Stimulated activated CD4-positive, alpha-beta T cell treated with anti-CD3 and anti-CD28 coated beads, Interleukin-15, amount 100 ng/mL, for 48 hours (primary cell): ENCODE measurements around the gene PSD.
A peak's percentile ranks its signal among the peaks of the same experiment; 100 is the strongest.

ENCODE experiments used
- DNase-seq, 2 donors: peaks; one replicate each; pipeline ENCODE4 v3.0.0-alpha.2; 2020; ENCODE audit warnings: low read depth in 2 of 2

Gene PSD

DNA sequence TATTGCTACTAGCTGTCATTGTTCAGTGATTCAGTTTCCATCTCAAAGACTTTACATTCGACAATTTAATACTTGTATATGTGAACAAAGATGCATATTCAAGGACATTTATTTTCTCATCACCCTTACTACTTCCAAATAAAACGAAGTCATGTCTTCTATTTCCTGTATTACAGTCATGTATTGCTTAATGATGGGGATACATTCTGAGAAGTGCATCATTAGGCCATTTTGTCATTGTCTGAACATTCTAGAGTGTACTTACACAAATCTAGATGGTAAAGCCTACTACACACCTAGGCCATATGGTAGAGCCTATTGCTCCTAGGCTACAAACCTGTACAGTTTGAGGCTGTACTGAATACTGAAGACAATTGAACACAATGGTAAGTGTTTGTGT, 26.3 kb upstream of the PSD start:
- no peak for DNase-seq

GRCh38 chr10:102438374-102438773, 19.8 kb upstream of the PSD start:
- no peak for DNase-seq

GRCh38 chr10:102437515-102437914, 18.9 kb upstream of the PSD start:
- no peak for DNase-seq

- DNase-seq = no peak
These were observed 17.7 kb upstream of the PSD start for GRCh38 chr10:102436312-102436711.

DNA sequence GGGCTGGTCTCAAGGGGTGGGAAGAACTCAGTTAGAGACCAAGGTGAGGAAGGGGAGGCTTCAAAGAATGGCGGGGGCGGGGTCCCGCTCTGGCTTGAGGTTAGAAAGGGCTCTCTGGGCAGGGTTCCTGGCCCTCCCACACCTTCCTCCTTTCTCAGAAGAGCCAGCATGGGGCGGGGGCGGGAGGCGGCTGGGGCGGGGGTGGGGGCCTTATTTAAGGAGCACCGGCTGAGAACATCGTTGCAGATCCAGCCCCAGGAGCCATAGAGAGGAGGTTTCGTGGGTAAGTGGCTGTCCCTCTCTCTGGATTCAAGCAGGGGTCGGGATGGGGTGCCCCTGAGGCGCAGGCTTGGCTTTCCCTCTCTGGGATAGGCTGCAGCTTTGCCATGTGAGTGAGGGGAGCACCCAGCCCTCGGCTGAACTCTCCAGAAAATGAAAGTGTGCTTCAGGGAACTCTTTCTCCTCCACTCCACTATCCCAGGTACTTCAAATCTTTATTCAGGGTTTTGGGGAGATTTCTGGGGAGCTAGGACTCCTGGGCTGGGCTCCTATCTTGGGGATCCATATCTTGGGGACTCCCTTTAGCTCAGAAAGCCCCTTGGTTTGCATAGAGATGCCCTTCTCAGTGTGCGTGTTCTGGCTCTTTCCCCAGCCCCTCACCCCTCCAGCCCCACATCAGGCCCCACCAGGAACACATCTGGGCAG, 17.1 kb upstream of the PSD start:
- DNase-seq = no peak

- DNase-seq = no peak
These were observed 16.5 kb upstream of the PSD start for GRCh38 chr10:102435133-102435497.

GRCh38 chr10:102434394-102435132, 16.0 kb upstream of the PSD start:
- DNase-seq = no peak

- DNase-seq = no peak
These were observed 15.0 kb upstream of the PSD start for GRCh38 chr10:102433619-102434046.

DNA sequence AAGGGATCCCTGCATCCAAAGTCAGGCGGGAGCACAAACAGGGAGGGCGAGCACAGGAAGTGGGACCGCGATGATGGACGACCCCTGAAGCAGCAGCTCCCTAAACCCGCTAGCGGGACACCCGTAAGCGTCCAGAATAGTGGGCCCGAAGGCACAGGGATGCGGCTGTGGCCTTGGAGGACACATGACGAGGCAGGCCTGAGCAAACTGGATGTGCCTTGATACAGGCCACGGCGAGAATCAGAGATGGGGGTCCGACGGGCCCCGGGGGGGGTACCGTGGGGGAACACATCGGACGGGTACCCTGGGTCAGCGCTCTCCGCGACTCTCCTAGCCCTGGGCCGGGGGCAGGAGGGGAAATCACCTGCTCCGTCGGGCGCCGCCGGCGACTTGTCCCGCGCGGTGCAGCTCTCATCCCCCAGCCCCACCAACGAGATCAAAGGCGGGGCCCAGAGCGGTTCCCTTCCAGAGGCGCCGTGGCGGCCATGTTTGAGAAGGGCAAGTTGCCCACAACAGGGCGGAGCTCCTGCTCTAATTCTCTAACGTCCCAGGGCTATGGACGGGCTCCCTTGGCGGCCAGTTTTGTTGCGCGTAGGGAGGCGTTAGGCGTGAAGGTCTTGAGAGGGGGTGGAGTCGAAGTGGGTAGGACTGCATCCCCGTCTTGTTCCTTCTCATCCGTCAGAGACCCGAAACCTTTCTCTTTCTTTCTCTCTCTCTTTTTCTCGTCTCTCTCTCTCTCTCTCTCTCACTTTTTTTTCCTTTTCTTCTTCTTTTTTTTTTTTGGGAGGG, 13.8 kb upstream of the PSD start, which contains the start of gene CUEDC2:
CUEDC2 (minus strand) TSS at position 413 of the 789 bp plus-strand sequence. CDS start 7,386 bp downstream, outside the sequence.
- DNase-seq = peak; percentile 93 to 97

GRCh38 chr10:102431452-102432124, 13.0 kb upstream of the PSD start:
- DNase-seq = no peak

- no peak for DNase-seq
These were observed 10.9 kb upstream of the PSD start for GRCh38 chr10:102429468-102429867.

DNA sequence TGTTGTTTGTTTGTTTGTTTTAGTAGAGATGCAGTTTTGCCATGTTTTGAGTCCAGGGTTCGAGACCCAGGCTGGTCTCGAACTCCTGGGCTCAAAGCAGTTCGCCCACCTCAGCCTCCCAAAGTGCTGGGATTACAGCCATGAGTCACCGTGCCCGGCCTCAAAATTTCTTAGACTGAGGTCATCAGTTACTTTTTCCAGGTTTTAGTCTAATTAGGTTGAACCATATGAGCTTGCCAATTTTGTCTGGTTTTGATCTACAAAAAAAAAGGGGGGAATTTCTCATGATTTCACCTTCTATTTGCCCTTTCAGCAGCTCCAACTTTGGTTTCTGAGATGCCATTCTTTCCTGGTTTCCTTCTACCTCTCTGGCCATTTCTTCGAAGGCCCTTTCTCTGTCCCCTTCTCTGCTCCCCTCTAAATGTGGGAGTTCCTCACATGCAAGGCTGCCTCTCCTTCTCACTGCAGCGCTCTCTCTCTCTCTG, 8.3 kb upstream of the PSD start:
- DNase-seq = no peak

DNA sequence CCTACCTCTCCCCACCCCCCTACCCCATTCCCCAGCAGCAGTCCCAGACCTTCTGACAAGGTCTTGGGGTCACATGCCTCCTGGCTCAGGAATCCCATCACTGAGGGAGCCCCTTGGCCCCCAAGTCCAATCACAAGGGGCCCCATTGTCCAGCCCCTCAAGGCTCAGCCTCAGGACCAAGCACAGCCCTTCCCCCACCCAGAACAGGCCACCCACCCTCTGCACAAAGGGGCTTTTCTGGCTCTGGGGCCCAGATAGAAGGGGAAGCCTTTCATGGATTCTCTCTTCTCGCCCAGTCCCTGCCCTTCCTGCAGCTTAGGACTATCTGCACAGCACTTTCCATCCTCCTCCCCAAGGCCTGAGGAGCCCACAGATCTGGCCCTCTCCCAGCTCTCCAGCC, 6.9 kb upstream of the PSD start:
- DNase-seq = no peak

DNA sequence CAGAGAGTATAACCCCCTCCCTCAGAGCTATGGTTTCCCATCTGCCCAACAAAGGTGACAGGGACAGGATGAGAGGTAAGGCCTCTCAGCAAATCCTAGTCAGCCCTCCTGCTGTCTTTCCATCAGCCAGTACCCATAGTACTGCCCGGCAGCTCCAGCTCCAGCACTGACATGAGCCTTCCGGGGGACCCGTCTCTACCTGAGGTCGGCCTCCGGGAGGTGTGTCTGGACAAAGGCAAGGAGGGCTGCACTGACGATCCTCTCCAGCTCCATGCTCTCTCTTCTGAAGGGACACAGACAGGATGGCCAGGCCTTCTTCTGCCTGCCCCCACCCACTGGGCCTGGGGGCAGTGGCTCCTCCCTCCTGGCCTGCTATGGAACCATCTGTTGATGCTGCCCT, 6.3 kb upstream of the PSD start:
- DNase-seq = no peak

- no peak for DNase-seq
These were observed 5.6 kb upstream of the PSD start for GRCh38 chr10:102424145-102424544.

DNA sequence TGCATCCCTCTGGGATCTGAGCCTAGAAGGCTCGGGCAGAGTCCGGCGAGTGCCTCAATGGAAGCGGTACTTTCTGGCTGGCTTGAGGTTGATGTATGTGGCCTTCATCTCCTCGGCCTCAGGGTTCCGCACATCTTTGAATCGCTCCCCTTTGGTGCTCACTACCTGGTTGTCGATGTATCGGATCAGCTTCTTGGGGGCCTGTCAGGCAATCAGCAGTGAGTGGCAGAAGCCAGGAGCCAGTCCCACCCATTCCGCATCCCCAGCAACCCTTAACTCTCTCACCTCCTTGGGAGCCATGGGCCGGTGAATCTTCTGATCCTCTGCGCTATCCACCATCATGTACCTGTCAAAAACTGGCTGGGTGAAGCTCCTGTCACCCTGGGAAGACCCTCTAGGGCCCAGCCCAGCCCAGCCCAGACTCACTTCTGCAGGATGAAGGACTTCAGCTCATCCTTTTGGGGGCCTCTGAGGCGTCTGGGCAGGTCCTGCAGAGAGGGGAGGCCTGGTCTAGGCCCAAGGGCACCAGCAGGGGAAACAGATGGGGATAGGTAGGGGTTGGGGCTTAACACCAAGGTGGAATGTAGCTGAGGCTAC, 4.9 kb upstream of the PSD start:
- no peak for DNase-seq

DNA sequence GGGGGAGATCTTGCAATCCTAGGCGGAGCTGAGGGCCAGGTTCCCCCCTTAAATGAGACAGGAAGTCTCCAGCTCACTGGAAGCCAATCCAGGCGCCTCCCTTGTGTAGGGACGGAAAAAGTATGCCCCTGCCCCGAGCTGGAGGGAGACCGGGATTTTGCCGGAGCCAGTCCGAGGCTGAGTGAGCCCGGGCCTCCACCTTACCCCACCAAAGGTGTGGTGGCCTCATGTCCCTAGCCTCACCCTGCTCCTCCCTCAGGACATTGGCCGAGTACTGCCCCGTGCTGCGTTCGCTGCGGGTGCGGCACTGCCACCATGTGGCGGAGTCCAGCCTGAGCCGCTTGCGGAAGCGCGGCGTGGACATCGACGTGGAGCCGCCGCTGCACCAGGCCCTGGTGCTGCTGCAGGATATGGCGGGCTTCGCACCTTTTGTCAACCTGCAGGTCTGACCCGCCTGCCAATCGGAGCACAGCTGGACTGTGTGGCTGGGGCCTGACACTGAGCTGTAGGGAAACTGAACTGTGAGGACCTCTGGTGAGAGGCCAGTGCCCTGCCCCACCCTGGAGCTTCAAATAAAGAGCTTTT, 4.1 kb upstream of the PSD start:
- peak in 1 of 2 donors; percentile 45 for DNase-seq

DNA sequence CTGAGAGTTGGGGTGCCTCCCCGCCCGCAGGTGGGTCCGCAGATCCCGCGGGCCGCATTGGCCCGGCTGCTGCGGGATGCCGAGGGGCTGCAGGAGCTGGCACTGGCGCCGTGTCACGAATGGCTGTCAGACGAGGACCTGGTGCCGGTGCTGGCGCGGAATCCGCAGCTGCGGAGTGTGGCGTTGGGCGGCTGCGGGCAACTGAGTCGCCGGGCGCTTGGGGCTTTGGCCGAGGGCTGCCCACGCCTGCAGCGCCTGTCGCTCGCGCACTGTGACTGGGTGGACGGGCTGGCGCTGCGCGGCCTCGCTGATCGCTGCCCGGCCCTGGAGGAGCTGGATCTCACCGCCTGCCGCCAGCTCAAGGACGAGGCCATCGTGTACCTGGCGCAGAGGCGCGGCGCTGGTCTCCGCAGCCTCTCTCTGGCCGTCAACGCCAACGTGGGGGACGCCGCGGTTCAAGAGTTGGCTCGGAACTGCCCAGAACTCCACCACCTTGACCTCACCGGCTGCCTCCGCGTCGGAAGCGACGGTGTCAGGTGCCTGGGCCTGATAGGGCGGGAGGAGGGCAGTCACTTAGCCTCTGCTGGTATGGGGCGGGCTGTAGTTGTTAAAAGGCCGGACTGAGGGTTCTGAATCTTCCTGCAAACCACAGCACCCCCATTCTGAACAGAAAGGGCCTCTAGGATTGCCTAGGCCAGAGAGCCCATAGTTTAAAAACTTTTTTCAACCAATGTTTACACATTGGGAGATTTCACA, 3.4 kb upstream of the PSD start:
- no peak for DNase-seq

GRCh38 chr10:102421507-102421756, 2.8 kb upstream of the PSD start:
- DNase-seq = no peak

GRCh38 chr10:102420714-102421506, 2.3 kb upstream of the PSD start, which contains the start of gene FBXL15:
Gene FBXL15 (plus strand): TSS chr10:102420836. CDS start chr10:102421130, 294 bp downstream.
- DNase-seq = peak; percentile 93 to 97
